ENCODE results near the gene ABCC8. TPM values are rescaled to one million over a fixed set of nuclear protein-coding genes. Genes with fewer than 3 reads are reported as not detected.

Gene ABCC8
- total RNA-seq, 2 experiments from 2014 or later = not detected

GRCh38 chr11:17412488-17413180 lies 64.0 kb downstream of the ABCC8 start:
- Mint-ChIP-seq H3K9me3 (no peaks in the 10 kb centered on the region), H3K36me3 (ENCODE audit: low read depth) (no peaks in the 10 kb centered on the region), H3K27ac (no peak overlapping the region), H3K4me1 (peaks cover 34% of the 10 kb centered on the region), H3K4me3 (no peak overlapping the region), H3K27me3 (peaks cover 15% of the 10 kb centered on the region)
- no peak for DNase-seq
- ChIA-PET CTCF (no interaction called here), POLR2A (no interaction called here)

DNA sequence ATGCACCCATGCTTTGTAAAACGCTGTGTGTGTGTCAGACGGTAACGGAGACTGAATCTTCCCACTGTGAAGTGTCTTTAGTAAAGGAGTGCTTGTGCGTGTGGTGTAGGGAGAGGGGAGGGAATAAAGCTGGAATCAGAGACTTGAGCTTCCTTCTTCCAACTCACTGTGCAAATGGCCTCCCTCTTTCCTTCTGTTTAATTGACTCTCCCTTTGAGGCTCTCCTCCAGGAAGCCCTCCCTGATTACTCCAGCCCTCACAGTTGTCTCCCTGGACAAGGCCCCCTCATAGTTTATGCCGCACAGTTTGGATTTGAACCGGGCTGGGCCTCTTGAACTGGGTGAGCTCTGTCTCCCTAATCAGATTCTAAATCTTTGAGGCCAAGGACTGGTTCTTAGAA lies 65.2 kb downstream of the ABCC8 start:
- ChIA-PET CTCF (interaction anchor here (0.7 to 1.5 kb wide), 3 partner anchors 8 to 49 kb away, joined by 3 read pairs; no protein-coding TSS in a partner anchor), POLR2A (no interaction called here)
- H3K36me3 Mint-ChIP-seq (ENCODE audit: low read depth) = no peaks in the 10 kb centered on the region
- H3K27me3 Mint-ChIP-seq = peaks cover 6% of the 10 kb centered on the region
- no peak overlapping the region for H3K27ac Mint-ChIP-seq
- DNase-seq = no peak
- peaks cover 33% of the 10 kb centered on the region for H3K4me1 Mint-ChIP-seq
- H3K4me3 Mint-ChIP-seq = no peak overlapping the region
- H3K9me3 Mint-ChIP-seq = no peaks in the 10 kb centered on the region

DNA sequence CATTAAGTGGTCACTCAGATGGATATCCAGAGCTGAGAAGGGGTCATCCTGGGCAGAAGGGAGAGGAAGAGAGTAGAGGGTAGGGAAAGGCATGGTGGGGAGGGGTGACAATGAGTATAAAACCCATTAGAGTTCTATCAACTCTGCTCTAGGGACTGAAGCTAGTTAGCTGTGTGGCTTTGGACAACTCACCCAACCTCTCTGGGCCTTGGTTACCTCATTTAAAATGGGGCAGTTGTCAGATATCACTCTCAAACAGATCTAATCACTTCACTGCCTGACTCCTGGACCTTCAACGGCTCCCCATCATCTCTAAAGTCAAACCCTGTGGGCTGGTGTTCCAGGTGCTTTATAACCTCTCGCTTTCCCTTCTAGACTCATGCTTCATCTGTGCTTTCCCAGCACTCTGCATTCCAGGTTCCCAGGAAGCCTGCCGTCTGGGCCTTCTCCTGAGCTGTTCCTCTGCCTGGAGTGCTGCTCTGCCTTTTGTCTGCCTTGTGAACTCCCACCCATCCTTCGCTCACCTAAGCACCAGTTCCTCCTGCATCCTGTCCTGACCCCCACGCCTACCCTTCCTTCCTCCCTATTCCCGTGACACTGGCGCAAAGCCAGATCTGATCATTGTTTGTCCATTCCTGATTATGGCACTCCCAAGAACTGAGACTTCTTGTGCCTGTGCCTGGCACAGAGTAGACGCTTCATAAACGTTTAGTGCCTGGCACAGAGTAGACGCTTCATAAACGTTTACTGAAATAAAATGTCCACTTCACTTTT lies 65.9 kb downstream of the ABCC8 start:
- CTCF ChIA-PET = interaction anchor here (0.7 to 1.5 kb wide), 4 partner anchors 9 to 49 kb away, joined by 3 read pairs; no protein-coding TSS in a partner anchor
- Mint-ChIP-seq H3K4me1 (peaks cover 28% of the 10 kb centered on the region), H3K27me3 (peaks cover 3% of the 10 kb centered on the region), H3K27ac (no peak overlapping the region), H3K4me3 (no peak overlapping the region), H3K36me3 (ENCODE audit: low read depth) (no peaks in the 10 kb centered on the region), H3K9me3 (no peaks in the 10 kb centered on the region)
- POLR2A ChIA-PET = no interaction called here
- no peak for DNase-seq

DNA sequence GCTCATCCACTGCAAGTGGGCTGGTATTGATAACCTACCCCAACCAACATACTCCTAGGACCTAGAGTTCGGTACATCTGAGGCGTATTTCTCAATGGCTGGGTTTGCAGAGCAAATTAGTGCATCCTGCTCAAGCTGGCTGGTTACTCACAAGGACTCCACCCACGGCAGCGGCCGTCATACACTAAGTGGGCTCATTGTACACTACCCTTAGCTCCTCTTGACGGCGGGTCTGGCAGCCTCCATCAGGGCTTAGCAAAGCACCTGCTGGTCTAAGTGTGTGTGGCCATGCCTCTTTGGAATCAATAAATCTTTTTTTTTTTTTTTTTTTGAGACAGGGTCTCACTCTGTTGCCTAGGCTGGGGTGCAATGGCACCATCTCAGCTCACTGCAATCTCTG lies 68.0 kb downstream of the ABCC8 start:
- H3K4me1 Mint-ChIP-seq = peaks cover 13% of the 10 kb centered on the region

DNA sequence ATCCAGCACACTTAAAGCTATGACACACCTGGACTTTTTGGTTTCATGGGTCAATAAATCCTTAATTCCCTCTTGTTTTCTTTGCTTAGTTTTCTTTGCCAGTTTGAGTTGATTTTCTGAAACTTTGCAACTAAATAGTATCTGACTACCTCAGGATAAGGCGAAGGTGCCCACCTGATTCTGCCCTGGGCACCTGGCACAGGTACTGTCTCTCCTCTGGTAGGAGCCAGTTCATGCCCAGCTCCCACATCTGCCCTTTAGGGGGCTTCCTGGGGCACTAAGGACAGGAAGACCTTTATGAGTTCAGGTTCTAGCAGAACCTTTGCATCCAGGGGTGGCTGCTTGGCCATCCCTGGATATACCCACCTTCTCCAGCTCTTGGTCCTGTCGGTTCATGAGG lies 68.6 kb downstream of the ABCC8 start:
- H3K27me3 Mint-ChIP-seq = peaks cover 2% of the 10 kb centered on the region
- peaks cover 8% of the 10 kb centered on the region for H3K4me1 Mint-ChIP-seq
- ChIA-PET POLR2A (no interaction called here), CTCF (interaction anchor here (0.6 to 1.4 kb wide), 3 partner anchors 15 to 46 kb away, joined by 3 read pairs; no protein-coding TSS in a partner anchor)
- no peak overlapping the region for H3K4me3 Mint-ChIP-seq
- no peak overlapping the region for H3K27ac Mint-ChIP-seq
- no peaks in the 10 kb centered on the region for H3K36me3 Mint-ChIP-seq (ENCODE audit: low read depth)
- no peak for DNase-seq
- no peaks in the 10 kb centered on the region for H3K9me3 Mint-ChIP-seq

More for the DNA sequence above, 68.0 kb downstream of the ABCC8 start:
- peaks cover 2% of the 10 kb centered on the region for H3K27me3 Mint-ChIP-seq
- POLR2A ChIA-PET = interaction anchor here (0.7 kb wide), 1 partner anchor 1572 kb away, joined by 10 read pairs; no protein-coding TSS in a partner anchor
- CTCF ChIA-PET = interaction anchor here (0.6 to 1.4 kb wide), 3 partner anchors 16 to 127 kb away, joined by 3 read pairs; no protein-coding TSS in a partner anchor
- no peak for DNase-seq
- no peak overlapping the region for H3K4me3 Mint-ChIP-seq
- H3K9me3 Mint-ChIP-seq = no peaks in the 10 kb centered on the region
- H3K36me3 Mint-ChIP-seq (ENCODE audit: low read depth) = no peaks in the 10 kb centered on the region
- H3K27ac Mint-ChIP-seq = no peak overlapping the region

DNA sequence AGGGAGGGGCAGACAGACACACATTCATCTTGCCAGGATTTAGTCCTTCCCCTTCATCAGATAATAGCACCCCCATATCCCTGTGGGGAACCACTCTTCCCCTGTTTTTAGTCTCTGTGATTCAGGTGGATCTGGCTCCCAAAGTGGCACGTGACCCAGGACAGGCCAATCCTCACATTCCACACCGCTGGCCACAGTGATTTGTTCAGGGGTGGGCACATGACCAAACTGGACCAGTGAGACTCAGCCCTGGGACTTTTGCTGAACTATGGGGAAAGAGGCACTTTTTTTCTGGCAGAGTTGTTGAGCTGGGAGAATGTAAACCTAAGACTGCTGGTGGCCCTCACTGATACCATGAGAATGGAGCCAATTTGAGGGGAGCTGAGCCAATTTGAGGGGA lies 69.1 kb downstream of the ABCC8 start:
- DNase-seq = no peak
- Mint-ChIP-seq H3K9me3 (no peaks in the 10 kb centered on the region), H3K27me3 (no peaks in the 10 kb centered on the region), H3K27ac (no peak overlapping the region), H3K4me3 (no peak overlapping the region), H3K4me1 (peaks cover 6% of the 10 kb centered on the region), H3K36me3 (ENCODE audit: low read depth) (no peaks in the 10 kb centered on the region)
- ChIA-PET POLR2A (no interaction called here), CTCF (interaction anchor here (0.8 to 1.4 kb wide), 2 partner anchors 15 to 25 kb away, joined by 3 read pairs; no protein-coding TSS in a partner anchor)

GRCh38 chr11:17406818-17407149 lies 69.9 kb downstream of the ABCC8 start:
- Mint-ChIP-seq H3K27me3 (no peaks in the 10 kb centered on the region), H3K4me3 (no peak overlapping the region), H3K9me3 (no peaks in the 10 kb centered on the region), H3K4me1 (peaks cover 4% of the 10 kb centered on the region), H3K27ac (no peak overlapping the region), H3K36me3 (ENCODE audit: low read depth) (no peaks in the 10 kb centered on the region)
- POLR2A ChIA-PET = no interaction called here
- DNase-seq = no peak
- CTCF ChIA-PET = no interaction called here

GRCh38 chr11:17406082-17406817 lies 70.4 kb downstream of the ABCC8 start:
- H3K4me3 Mint-ChIP-seq = no peak overlapping the region
- ChIA-PET POLR2A (no interaction called here), CTCF (no interaction called here)
- DNase-seq = no peak
- H3K27me3 Mint-ChIP-seq = no peaks in the 10 kb centered on the region
- H3K4me1 Mint-ChIP-seq = peaks cover 4% of the 10 kb centered on the region
- H3K36me3 Mint-ChIP-seq (ENCODE audit: low read depth) = no peaks in the 10 kb centered on the region
- H3K9me3 Mint-ChIP-seq = no peaks in the 10 kb centered on the region
- no peak overlapping the region for H3K27ac Mint-ChIP-seq

DNA sequence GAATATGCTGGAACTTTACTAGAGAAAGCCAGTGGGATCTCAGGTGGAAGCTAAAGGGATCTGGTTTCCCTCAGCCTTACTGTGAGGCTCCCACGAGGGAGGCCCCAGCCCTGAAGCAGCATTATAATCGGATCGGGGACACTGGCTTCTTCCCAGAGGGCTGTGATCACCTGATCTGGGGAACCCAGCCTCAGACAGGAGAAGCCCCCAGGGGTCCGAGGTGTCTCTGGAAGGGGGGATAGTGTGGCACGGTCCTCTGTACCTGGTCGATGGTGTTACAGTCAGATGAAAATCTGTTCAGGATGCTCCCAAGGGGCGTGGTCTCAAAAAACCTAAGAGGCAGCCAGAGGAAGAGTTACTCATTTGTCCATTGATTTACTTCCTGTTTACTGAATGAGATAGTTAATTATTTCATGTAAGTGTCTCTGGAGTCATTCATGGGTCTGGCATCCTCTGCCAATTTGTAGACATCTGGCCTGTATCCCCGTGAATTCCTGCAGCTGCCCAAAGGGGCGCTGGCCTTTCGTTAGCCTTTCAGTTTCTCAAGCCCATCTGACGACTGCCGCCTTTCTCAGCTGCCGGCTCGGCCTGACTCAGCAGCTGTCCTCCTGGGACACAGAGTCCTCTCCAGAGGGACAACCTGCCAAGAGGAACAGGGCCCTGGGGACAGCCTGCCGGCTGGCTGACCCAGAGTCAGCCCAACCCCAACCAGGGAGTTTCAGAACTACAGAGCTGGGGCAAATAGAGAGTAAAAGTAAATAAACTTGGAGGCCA lies 71.2 kb downstream of the ABCC8 start:
- no peak for DNase-seq
- H3K36me3 Mint-ChIP-seq (ENCODE audit: low read depth) = no peaks in the 10 kb centered on the region
- ChIA-PET POLR2A (no interaction called here), CTCF (no interaction called here)
- no peaks in the 10 kb centered on the region for H3K27me3 Mint-ChIP-seq
- H3K27ac Mint-ChIP-seq = no peak overlapping the region
- H3K4me3 Mint-ChIP-seq = no peak overlapping the region
- H3K4me1 Mint-ChIP-seq = peaks cover 4% of the 10 kb centered on the region
- no peaks in the 10 kb centered on the region for H3K9me3 Mint-ChIP-seq

DNA sequence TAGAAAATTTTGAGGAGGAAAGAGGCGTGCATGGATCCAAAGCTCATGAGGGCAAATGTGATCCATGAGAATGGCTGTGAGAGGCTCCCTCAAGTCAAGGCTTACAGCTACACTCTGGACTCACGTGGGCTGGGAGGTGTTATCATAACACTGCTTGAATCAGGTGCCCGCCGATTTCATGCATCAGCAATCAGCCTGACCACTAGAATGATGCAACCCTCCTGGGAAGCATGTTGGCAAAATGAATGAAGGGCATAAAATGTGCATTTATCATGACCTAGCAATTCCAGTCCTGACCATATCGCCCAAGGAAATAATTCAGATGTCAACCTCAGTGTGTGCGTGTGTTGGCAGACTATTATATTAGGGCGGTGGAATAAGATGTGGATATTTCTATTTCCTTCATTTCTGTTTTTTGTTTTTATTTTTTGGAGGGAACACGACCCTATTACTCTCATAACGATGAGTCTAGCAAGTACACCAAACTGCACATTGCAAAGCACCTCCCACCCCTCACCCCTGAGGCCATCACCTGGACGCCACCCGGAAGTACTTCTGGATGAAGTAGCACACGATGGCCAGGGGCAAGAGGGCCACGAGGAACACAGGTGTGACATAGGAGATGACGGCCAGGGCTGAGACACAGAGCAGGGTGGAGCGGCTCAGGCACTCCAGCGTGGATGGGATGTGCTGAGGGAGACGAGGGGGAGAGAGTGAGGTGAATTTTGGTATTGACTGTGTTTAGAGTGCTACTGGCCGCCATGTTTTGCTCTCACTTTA lies 72.5 kb downstream of the ABCC8 start:
- Mint-ChIP-seq H3K4me3 (no peak overlapping the region), H3K27ac (no peak overlapping the region), H3K36me3 (ENCODE audit: low read depth) (no peaks in the 10 kb centered on the region), H3K27me3 (peaks cover 2% of the 10 kb centered on the region), H3K9me3 (no peaks in the 10 kb centered on the region), H3K4me1 (peaks cover 4% of the 10 kb centered on the region)
- no peak for DNase-seq
- ChIA-PET POLR2A (no interaction called here), CTCF (no interaction called here)

DNA sequence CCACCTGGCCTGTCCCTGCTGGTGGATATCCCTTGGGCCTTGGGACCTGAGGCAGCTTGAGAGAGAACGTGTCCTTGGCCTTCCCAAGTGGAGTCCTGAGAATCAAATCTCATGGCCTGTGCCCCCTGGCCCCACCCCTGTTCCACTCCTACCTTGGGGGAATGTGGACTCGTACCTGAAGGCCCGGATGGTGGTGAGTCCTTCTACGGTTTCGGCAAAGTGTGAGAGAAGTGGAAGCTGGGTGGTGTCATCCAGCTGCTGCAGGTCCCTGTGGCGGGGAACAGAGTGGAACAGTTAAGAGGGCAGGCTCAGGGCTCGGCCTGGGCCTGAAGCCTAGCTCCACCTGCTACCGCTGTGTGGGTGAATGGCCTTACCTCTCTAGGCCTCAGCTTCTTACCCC lies 74.2 kb downstream of the ABCC8 start:
- Mint-ChIP-seq H3K27ac (no peak overlapping the region), H3K4me3 (no peak overlapping the region), H3K4me1 (peaks cover 4% of the 10 kb centered on the region), H3K36me3 (ENCODE audit: low read depth) (no peaks in the 10 kb centered on the region), H3K27me3 (peaks cover 3% of the 10 kb centered on the region), H3K9me3 (no peaks in the 10 kb centered on the region)
- DNase-seq = no peak
- ChIA-PET CTCF (interaction anchor here (0.5 kb wide), 1 partner anchor 494 kb away, joined by 5 read pairs; no protein-coding TSS in a partner anchor), POLR2A (no interaction called here)

DNA sequence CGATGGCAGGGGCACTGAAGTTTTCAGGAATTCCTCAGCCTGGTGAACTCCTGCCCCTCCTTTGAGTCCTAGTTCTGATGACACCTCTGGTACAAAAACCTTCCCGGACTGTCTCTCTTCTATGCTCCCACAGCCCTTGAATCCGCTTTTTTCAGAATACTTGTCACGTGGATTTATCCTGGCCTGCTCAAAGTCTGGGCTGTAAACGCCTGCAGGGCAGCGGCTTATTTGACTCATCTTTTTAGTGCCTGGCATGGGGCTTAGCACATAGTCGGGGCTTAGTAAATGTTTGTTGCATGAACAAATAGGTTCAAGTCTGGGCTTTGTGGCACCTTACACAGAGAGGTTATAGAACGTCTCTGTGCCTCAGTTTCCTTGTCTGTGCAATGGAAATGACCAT lies 74.8 kb downstream of the ABCC8 start:
- ChIA-PET CTCF (no interaction called here), POLR2A (no interaction called here)
- H3K4me3 Mint-ChIP-seq = no peak overlapping the region

More for the DNA sequence above, 74.8 kb downstream of the ABCC8 start:
- no peak for DNase-seq
- peaks cover 3% of the 10 kb centered on the region for H3K27me3 Mint-ChIP-seq
- H3K27ac Mint-ChIP-seq = no peak overlapping the region
- no peaks in the 10 kb centered on the region for H3K9me3 Mint-ChIP-seq
- H3K4me1 Mint-ChIP-seq = peaks cover 4% of the 10 kb centered on the region
- H3K36me3 Mint-ChIP-seq (ENCODE audit: low read depth) = no peaks in the 10 kb centered on the region
